Neural progenitor cell (in vitro differentiated cells): ENCODE measurements around the gene PDZD4.

Experiments
- EZH2 ChIP-seq: fragments of 200-600 bp; sonication (generic); IDR thresholded peaks from 2 replicates; pipeline ENCODE4 v1.6.1; 2017; ENCODE audit warnings: antibody characterized with exemption, mild to moderate bottlenecking, moderate library complexity
- EZH2phosphoT487 ChIP-seq: fragments of 200-600 bp; sonication (generic); IDR thresholded peaks from 2 replicates; pipeline ENCODE4 v1.6.1; 2017; ENCODE audit warnings: antibody characterized with exemption
- TF ChIP-seq, protein P1 (sequence below): fragments of 200-600 bp; sonication (generic); IDR thresholded peaks from 2 replicates; pipeline ENCODE4 v1.5.1; 2017; ENCODE audit warnings: antibody characterized with exemption, mild to moderate bottlenecking

DNA sequence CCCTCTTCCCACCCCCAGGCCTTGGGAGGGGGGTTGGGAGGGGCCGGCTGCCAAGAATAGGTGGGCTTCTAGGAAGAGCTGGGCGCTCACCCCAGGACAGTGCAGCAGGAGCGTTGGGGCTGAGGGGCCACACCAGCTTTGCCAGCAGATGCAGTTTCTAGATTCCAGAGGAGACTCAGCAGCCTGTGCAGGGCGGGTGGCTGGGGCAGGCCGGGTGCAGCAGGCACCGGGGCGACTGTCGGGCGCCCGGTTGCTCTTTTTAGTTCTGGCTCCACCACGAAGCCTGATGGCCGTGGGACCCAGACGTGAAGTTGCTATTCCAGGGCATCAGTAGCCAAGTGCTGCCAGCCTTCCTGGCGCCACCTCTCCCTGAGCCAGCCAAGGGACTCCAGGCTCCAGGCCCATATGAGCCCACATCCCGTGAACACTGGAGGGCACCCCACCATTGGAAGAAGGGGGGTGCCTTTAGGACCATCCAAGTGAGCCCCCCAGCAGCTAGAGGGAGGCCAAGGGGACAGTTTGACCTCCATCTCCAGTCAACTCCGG, 30.1 kb downstream of the PDZD4 start:
- TF ChIP-seq, protein P1, sequence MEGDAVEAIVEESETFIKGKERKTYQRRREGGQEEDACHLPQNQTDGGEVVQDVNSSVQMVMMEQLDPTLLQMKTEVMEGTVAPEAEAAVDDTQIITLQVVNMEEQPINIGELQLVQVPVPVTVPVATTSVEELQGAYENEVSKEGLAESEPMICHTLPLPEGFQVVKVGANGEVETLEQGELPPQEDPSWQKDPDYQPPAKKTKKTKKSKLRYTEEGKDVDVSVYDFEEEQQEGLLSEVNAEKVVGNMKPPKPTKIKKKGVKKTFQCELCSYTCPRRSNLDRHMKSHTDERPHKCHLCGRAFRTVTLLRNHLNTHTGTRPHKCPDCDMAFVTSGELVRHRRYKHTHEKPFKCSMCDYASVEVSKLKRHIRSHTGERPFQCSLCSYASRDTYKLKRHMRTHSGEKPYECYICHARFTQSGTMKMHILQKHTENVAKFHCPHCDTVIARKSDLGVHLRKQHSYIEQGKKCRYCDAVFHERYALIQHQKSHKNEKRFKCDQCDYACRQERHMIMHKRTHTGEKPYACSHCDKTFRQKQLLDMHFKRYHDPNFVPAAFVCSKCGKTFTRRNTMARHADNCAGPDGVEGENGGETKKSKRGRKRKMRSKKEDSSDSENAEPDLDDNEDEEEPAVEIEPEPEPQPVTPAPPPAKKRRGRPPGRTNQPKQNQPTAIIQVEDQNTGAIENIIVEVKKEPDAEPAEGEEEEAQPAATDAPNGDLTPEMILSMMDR = no peak
- TF ChIP-seq EZH2 = no peak
- TF ChIP-seq EZH2phosphoT487 = no peak
